Eye (tissue), 1 donor: ENCODE results near the gene IL36B.

Experiments
- DNase-seq: peaks from one replicate; pipeline ENCODE4 v3.0.0-alpha.2; 2015

IL36B gene

GRCh38 chr2:113075030-113075429 lies 22.4 kb upstream of the IL36B start:
- DNase-seq, result no peak

DNA sequence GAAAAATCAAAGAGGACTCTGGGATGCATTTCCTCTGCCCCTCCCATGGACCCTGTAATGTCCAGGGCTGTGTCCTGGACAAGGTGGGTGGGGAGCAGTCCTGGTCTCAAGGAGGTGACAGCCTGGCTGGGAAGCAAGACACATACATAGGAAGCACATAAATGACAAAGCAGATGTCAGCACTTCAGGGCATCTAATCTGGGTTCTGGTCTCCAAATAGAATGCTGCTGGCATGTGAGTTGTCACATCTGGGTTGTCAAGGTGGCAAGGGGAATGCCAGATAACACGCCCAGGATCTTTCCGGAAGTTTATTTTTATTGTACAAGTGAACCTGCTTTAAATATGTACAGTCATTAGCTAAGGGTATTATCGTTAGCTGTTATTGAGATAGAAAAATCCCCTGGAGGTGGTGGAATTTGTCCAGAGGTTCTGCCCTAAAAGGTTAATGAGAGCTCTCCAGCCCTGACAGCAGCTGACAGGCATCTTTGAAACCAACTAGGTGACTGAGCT lies 20.7 kb upstream of the IL36B start:
- DNase-seq, result no peak

GRCh38 chr2:113072584-113072983 lies 19.9 kb upstream of the IL36B start:
- no peak for DNase-seq

DNA sequence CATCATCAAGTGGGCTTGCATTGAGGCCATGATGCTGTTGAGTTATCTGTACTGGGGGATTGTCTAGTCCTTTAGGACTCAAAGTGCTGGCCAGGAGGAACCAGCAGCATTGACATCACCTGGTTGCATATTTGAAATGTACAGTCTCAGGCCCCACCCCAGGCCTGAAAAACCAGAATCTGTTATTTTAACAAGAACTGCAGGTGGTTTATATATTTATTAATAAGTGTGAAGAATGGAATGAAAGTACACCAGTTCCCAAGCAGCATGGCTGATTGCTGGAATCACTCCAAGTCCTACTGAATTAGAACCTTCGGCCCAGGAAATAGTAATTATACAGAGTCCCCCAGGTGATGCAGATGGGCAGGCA lies 17.9 kb upstream of the IL36B start:
- DNase-seq, result no peak

GRCh38 chr2:113069676-113070605 lies 17.3 kb upstream of the IL36B start:
- no peak for DNase-seq

GRCh38 chr2:113068706-113069485 lies 16.2 kb upstream of the IL36B start:
- DNase-seq, result no peak

- no peak for DNase-seq
Measured at GRCh38 chr2:113068249-113068648, 15.6 kb upstream of the IL36B start.

DNA sequence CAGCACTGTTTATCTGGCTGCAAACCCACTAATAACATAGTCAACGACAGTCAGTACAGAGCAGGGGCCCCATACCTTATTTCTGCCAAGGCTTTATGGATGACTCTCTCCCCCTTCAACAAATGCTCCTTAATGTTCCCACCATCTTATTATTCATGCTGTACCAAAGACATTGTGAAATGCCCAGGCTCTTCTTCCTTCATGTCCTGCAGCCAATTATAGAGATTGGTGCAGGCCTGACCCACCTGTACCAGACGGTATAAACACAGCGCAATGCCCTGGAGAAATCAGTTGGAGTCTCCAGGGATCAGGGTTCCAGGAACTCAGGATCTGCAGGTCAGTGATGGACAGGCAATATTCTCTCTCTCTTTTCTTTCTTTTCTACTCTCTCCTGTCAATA lies 15.0 kb upstream of the IL36B start, which contains the start of gene IL1F10:
TSS of gene IL1F10 (plus strand) at position 290 of the 400 bp plus-strand sequence. CDS start 4,769 bp downstream, outside the sequence.
- DNase-seq, result no peak

DNA sequence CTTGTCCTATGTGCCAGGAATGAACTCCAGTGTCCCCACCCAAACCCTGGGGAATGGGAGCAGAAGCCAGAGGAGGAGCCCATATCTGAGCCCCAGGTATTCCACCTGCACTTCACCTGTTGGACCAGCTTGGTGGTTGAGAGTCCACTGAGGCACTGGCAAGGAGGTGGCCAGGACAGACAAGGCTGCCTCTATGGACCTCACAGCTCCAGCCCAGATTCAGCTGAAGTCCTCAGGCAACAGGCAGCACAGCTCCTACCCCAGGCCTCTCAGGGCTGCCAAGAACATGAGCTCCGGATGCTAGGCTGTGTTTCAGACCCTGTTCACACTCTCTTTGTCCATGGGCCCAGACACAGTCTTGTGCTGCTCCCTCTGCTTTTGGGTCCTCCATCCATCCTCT lies 12.2 kb upstream of the IL36B start:
- no peak for DNase-seq

- no peak for DNase-seq
Measured at GRCh38 chr2:113064281-113064680, 11.6 kb upstream of the IL36B start.

- DNase-seq, result no peak
Measured at GRCh38 chr2:113061896-113062770, 9.5 kb upstream of the IL36B start.

DNA sequence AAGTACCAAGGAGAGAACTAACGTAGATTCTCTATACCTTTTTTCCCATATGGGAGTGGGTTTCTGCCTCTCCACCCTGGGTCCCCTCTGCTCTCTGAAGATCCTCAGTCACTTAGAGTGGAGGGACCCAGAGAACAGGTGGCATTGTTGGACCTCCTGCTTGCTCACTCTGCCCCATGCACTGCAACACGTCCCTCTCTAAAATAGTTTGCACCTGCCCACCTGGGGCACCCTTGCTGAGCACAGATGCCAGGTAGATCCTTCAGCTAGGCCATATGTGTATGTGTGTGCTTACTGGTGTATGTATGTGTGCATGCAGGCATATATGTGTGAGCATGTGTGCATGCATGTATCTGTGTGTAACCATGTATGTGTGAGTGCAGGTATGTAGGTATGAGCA lies 8.6 kb upstream of the IL36B start:
- DNase-seq, result no peak

GRCh38 chr2:113060796-113061195 lies 8.1 kb upstream of the IL36B start:
- no peak for DNase-seq

GRCh38 chr2:113060396-113060795 lies 7.7 kb upstream of the IL36B start:
- DNase-seq, result no peak

DNA sequence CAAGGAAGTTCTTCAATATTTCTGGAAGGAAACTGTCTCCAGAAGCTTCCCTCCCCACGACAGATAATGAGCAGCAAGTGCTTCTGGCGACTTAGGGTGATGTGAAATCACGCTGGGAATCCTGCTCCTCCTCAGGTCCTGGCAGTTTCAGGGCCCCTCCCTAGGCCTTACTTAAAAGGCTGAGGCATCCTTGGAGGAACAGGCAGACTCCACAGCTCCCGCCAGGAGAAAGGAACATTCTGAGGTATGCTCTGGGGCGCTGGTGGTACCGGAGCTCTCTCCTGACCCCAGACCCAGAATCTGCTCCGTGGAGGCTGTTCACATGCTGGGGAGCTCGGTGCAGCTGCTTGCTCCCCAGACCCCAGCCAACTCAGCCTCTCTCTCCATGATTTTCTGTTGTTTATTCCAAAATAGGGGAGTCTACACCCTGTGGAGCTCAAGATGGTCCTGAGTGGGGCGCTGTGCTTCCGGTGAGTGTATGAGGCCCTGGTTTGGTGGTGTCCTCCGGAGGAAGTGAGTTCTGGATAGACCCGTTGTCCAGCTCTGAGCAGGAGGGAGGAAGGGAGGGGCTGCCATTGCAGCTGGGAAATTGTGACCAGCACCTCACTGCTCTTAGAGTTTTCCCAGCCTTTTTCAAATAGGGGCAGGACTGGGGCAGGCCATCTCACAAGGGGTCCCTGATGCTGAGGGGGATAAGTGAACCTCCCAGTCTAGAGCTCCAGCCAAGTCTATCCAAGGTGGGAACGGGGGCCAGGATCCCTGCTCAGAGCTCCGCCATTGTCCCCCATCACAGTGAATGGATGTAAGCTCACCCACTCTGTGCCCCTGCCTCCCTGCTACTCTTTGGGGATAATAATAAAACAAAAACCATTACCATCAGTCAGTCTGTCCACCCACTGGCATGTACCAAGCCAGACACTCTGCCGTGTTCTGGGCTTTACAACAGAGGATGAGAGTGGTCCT lies 6.6 kb upstream of the IL36B start, which contains the start of gene IL36RN:
TSS of gene IL36RN (plus strand) at position 201 of the 963 bp plus-strand sequence. CDS start at position 442, 241 bp downstream.
- no peak for DNase-seq

- peak; percentile 35 for DNase-seq
Measured at GRCh38 chr2:113058411-113058994, 5.8 kb upstream of the IL36B start.

- DNase-seq, result no peak
Measured at GRCh38 chr2:113057117-113057516, 4.5 kb upstream of the IL36B start.

- DNase-seq, result no peak
Measured at GRCh38 chr2:113056521-113056920, 3.9 kb upstream of the IL36B start.

DNA sequence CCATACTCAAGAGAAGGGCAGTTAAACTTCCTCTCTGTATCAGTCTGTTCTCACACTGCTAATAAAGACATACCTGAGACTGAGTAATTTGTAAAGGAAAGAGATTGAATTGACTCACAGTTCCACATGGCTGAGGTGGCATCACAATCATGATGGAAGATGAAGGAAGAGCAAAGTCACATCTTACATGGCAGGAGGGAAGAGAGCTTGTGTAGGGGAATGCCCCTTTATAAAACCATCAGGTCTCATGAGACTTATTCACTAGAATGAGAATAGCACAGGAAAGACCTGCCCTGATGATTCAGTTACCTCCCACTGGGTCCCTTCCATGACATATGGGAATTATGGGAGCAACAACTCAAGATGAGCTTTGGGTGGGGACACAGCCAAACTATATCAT lies 1.4 kb upstream of the IL36B start:
- no peak for DNase-seq

DNA sequence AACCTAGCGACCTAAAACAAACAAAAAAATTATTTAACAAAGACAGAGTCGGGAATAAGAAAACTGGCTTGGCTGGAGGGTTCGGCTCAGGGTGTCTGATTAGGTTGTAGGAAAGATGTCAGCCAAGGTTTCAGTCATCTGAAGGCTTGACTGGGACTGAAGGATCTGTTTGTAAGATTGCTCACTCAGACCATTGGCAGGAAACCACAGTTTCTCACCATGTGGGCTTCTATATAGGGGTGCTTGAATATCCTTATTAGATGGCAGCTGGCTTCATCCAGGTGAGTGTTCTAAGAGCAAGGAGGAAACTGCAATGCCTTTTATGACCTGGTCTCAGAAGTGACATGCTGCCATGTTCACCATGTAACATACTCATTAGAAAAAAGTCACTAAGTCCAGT lies 999 bp upstream of the IL36B start:
- no peak for DNase-seq
